AG09319 (cell line): Measurements from ENCODE around the gene CD320.

Experiments
- DNase-seq: peaks from one replicate; pipeline ENCODE4 v3.0.0-alpha.2; 2010; ENCODE audit warnings: low read depth; ENCODE audit errors: extremely low read depth
- TF ChIP-seq, protein P1 (sequence below): IDR thresholded peaks from 2 replicates; pipeline ENCODE4 v1.5.1; 2011; ENCODE audit warnings: low read depth, mild to moderate bottlenecking, inconsistent platforms, low read length, moderate library complexity

The CD320 gene

DNA sequence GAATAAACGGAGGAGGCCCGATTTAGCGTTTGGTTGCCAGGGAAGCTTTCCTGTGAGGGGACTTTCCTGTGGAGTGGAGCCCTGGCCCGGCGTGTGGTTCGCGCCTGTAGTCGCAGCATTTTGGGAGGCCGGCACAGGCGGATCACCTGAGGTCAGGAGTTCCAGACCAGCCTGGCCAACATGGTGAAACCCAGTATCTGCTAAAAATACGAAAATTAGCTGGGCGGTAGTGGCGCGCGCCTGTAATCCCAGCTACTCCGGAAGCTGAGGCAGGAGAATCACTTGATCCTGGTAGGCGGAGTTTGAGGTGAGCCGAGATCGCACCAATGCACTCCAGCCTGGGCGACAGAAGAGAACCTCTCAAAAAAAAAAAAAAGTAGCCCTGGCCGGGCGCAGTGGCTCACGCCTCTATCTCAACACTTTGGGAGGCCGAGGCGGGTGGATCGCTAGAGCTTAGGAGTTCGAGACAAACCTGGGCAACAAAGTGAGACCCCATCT, 28.0 kb upstream of the CD320 start:
- TF ChIP-seq, protein P1, sequence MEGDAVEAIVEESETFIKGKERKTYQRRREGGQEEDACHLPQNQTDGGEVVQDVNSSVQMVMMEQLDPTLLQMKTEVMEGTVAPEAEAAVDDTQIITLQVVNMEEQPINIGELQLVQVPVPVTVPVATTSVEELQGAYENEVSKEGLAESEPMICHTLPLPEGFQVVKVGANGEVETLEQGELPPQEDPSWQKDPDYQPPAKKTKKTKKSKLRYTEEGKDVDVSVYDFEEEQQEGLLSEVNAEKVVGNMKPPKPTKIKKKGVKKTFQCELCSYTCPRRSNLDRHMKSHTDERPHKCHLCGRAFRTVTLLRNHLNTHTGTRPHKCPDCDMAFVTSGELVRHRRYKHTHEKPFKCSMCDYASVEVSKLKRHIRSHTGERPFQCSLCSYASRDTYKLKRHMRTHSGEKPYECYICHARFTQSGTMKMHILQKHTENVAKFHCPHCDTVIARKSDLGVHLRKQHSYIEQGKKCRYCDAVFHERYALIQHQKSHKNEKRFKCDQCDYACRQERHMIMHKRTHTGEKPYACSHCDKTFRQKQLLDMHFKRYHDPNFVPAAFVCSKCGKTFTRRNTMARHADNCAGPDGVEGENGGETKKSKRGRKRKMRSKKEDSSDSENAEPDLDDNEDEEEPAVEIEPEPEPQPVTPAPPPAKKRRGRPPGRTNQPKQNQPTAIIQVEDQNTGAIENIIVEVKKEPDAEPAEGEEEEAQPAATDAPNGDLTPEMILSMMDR: no peak
- no peak for DNase-seq

- TF ChIP-seq, protein P1: no peak
- no peak for DNase-seq
These were observed 27.3 kb upstream of the CD320 start for GRCh38 chr19:8335343-8336071.

GRCh38 chr19:8334458-8335342, 26.5 kb upstream of the CD320 start:
- DNase-seq: no peak
- TF ChIP-seq, protein P1: no peak

- TF ChIP-seq, protein P1: no peak
- DNase-seq: no peak
These were observed 25.8 kb upstream of the CD320 start for GRCh38 chr19:8333767-8334457.

GRCh38 chr19:8332976-8333766, 25.0 kb upstream of the CD320 start:
- DNase-seq: no peak
- TF ChIP-seq, protein P1: no peak

DNA sequence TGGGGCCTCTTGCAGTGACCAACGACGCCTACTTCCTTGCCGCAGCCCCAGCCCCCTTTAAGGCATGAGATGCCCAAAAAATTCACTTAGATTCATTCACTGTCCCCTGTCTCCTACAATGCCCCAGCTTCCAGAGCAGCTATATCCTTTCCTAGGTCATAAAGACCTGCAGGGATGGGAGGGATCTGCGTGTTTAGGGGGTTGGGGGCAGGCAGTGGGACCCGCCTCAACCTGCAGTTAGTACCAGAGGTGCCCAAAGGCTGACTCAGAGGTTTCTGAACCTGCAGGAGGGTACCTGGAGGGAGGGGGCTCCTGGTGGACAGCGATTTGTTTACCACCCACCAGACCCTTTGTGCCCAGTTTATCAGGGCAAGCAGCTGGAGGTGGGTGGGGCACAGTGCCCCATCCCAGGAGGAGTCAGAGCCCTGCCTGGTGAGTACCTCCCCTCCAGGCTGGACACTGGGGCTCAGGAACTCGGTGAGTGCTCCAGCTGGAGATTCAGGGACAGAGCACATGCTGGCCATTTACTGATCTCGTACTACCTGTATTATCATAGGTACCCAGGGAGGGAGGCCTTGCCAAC, 23.2 kb upstream of the CD320 start:
- TF ChIP-seq, protein P1: no peak
- no peak for DNase-seq
